Activated CD4-positive, alpha-beta T cell treated with anti-CD3 and anti-CD28 coated beads, Interleukin-10, Interleukin-2, amounts not matched to agents 100 ng/mL and 50 ng/mL, durations not matched to agents 16 hours and 8 hours (primary cell): ENCODE measurements around the gene GUCY2D.
A peak's percentile ranks its signal among the peaks of the same experiment; 100 is the strongest.

Source experiments
- DNase-seq: peaks from one replicate; pipeline ENCODE4 v3.0.0-alpha.2; 2020

GUCY2D gene

DNA sequence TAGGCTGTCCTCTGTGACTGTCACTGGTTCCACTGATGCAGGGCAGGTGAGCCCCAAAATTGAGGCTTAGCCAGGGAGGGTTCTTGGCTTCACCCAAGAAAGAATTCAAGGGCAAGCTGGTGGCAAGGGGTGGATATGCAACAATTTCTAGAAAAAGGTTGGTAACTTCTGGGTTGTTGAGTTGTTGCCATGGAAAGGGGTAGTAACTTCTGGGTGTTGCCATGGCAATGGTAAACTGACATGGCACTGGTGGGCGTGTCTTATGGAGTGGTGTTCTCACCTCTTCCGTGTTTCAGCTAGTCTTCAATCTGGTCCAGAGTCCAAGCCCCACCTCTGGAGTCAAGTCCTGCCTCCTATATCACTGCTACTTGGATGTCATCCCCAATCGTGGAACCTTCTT is 9.5 kb upstream of the GUCY2D start:
- no peak for DNase-seq

DNA sequence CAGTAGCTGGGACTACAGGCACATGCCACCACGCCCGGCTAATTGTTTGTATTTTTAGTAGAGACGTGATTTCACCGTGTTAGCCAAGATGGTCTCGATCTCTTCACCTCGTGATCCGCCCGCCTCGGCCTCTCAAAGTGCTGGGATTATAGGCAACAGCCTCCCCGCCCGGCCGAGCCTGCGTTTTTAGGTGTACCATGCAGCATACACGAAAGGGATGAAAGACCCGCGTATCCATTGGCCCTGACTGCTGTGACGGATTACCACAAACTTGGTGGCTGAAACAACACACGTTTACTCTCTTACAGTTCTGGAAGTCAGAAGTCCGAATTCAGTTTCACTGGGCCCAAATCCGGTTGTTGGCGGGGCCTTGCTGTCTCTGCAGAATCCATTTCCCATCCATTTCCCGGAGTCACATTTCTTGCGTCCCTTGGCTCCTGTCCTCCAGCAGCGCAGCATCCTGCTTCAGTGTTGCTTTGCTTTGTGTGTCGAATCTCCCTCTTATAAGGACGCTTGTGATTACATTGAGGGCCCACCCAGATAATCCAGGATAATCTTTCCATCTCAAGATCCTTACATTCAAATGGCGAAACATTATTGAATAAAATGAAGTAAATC is 8.3 kb upstream of the GUCY2D start:
- DNase-seq = no peak

DNA sequence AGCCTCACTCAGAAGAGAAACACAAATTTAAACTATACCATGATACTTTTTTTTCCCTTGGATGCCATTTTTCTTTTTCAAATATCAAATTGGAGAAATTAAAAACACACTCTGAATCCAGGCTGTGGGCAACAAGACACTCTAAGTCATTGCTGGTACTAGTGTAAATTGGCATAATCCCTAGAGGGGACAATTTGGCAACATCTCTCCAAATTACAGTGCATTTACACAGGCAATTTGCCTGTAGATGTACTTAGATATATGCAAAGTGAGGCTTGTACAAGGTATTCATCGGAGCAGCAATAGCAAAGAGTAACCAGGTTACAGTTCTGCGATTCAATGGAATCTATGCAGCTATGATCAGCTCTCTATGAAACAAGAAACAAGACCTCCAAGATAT is 6.7 kb upstream of the GUCY2D start:
- no peak for DNase-seq

DNA sequence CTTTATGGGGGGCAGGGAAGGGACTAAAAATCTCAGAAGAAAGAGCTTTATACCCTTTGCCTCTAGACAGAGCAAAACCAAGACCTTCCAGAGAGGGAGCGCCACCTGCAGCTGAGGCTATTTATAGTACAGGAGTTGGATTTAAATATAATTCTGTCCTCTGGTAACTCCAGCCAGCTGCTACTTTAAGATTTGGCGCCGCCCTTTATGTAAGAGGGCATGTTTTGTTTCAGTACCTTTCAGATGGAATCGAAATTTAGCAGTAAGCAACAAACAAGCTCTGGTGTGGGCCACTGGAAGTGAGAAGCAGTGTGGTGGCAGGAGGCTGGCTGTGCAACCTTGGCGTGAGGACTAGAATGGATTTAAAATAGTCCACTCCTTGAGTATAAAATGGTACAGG is 5.2 kb upstream of the GUCY2D start:
- DNase-seq = peak; percentile 49

DNA sequence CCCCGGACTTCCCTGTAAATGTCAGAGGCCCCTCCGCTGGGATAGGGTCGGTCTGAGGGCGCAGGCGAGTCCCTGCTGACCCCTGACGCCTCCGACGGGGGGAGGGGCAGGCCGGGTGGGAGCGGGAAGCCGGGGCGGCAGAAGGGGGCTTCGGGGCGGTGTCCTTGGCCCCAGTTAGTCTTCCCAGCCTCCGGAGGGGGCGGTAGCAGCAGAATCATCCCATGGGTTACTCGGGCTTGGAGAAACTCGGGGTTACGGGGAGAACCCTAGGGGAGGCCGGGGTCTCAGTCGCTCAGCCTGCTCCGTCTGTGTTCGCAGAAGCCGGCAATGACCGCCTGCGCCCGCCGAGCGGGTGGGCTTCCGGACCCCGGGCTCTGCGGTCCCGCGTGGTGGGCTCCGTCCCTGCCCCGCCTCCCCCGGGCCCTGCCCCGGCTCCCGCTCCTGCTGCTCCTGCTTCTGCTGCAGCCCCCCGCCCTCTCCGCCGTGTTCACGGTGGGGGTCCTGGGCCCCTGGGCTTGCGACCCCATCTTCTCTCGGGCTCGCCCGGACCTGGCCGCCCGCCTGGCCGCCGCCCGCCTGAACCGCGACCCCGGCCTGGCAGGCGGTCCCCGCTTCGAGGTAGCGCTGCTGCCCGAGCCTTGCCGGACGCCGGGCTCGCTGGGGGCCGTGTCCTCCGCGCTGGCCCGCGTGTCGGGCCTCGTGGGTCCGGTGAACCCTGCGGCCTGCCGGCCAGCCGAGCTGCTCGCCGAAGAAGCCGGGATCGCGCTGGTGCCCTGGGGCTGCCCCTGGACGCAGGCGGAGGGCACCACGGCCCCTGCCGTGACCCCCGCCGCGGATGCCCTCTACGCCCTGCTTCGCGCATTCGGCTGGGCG is 542 bp downstream of the GUCY2D start:
- no peak for DNase-seq

DNA sequence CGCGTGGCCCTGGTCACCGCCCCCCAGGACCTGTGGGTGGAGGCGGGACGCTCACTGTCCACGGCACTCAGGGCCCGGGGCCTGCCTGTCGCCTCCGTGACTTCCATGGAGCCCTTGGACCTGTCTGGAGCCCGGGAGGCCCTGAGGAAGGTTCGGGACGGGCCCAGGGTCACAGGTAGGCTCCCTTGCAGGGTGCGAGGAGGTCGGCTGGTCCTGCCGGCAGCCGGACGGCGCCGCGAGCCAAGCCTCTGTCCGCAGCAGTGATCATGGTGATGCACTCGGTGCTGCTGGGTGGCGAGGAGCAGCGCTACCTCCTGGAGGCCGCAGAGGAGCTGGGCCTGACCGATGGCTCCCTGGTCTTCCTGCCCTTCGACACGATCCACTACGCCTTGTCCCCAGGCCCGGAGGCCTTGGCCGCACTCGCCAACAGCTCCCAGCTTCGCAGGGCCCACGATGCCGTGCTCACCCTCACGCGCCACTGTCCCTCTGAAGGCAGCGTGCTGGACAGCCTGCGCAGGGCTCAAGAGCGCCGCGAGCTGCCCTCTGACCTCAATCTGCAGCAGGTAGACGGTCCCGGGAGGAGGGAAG is 1.3 kb downstream of the GUCY2D start:
- DNase-seq = no peak

DNA sequence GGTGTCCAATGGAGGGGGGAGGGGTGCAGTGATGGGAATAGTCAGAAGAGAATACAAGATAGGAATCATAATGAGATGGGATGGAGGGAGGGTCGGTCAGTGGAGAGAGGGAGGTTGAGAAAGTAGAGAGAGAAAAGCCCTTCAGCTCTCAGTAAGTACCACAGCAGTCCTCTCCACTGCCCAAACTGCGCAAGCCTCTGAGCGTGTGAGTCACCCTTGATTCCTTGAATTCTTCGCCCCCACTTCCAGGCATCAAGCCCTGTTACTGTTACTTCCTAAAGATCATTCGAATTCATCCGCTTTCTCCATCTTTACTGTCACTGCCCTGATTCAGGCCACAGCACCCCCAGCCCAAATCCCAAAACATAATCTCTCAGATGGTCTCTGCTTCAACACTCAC is 2.5 kb downstream of the GUCY2D start:
- DNase-seq = no peak

DNA sequence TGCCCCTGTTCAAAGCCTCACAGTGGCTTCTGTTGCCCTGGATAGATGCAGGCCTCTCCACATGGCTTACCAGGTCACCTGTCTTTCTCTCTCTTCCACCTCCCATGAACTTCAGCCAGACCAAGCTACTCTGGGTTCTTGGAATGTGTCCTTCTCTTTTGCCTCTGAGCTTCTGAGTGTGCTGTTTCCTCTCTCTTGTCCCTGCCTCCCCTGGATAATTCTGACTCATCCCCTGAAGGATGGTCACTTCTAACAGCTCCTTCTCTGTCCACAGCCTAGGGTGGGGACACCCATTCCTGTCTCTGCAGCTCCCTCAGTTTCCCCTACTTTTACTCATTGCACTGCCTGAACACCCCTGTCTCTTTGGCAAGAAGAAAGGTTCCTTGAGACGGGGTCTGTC is 2.9 kb downstream of the GUCY2D start:
- no peak for DNase-seq

DNA sequence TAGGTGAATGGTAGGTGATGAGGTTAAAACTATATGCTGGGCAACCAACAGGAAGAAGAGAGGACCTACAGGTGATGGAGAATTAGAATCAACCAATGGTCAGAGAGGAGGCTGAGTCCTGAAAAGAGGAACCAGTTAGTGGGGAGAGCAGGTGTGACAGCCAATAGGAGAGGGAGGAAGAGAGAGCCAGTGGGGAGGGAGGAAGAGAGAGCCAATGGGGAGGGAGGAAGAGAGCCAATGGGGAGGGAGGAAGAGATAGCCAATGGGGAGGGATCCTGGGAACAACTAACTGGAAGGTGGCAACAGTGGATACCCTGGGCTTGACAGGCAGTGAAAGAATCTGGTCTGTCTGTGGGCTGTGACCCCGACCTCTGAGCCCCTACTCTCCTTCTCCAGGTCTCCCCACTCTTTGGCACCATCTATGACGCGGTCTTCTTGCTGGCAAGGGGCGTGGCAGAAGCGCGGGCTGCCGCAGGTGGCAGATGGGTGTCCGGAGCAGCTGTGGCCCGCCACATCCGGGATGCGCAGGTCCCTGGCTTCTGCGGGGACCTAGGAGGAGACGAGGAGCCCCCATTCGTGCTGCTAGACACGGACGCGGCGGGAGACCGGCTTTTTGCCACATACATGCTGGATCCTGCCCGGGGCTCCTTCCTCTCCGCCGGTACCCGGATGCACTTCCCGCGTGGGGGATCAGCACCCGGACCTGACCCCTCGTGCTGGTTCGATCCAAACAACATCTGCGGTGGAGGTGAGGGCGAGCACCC is 3.7 kb downstream of the GUCY2D start:
- DNase-seq = no peak

DNA sequence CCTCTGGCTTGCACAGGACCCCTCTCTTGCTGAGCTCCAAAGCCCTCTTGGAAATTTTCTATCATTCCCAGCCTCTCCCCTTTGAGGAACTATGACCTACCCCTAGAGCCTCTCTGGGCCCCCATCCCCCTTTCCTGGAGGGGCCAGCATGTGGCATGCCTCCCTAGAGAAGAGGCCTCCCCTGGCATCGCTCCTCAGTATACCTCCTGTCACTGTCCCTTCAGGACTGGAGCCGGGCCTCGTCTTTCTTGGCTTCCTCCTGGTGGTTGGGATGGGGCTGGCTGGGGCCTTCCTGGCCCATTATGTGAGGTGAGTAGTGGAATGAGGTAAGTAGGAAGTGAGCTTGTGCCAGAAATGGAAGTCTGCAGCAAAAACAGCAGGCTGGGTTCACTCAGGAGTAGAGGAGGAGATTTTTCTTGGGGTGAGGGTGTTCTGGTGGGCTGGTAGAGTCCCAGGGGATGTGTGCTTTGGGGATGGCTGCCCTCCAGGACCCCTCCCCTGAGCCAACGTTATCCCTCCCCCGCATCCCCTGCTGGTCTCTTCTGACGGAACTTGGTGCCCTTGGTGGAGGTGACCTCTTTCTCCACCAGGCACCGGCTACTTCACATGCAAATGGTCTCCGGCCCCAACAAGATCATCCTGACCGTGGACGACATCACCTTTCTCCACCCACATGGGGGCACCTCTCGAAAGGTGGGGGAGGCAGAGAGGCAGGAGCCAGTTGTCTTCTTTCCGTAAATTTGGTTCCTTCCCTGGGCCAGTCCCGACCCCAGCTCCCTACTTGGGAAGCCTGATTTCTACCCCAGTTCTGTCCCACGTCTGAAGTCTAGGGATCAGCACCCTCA is 4.6 kb downstream of the GUCY2D start:
- DNase-seq = no peak

DNA sequence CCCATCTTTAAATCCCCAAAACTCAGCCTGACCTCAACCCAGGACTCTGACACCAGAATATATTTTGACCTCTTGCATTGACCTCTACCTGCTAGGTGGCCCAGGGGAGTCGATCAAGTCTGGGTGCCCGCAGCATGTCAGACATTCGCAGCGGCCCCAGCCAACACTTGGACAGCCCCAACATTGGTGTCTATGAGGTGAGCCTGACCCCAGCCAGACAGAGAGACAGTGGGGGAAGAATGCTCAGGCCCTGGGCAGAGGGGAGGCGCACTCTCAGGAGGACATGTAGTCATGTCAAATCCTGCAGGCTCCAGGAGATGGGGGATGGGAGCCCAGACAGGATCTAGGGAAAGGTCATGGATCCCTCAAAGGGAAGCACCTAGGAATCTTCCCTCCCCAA is 5.4 kb downstream of the GUCY2D start:
- DNase-seq = no peak

DNA sequence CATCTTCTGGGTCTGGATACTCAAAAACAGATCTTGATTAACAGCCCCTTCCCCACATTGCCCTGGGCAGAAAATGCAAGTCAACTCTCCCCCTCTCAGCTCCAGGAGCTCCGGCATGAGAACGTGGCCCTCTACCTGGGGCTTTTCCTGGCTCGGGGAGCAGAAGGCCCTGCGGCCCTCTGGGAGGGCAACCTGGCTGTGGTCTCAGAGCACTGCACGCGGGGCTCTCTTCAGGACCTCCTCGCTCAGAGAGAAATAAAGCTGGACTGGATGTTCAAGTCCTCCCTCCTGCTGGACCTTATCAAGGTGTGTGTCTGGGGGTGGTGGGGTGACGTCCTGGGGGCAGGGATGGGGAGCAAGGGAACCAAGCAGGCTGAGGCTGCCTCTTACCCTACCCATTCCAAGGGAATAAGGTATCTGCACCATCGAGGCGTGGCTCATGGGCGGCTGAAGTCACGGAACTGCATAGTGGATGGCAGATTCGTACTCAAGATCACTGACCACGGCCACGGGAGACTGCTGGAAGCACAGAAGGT is 9.7 kb downstream of the GUCY2D start:
- DNase-seq = no peak

DNA sequence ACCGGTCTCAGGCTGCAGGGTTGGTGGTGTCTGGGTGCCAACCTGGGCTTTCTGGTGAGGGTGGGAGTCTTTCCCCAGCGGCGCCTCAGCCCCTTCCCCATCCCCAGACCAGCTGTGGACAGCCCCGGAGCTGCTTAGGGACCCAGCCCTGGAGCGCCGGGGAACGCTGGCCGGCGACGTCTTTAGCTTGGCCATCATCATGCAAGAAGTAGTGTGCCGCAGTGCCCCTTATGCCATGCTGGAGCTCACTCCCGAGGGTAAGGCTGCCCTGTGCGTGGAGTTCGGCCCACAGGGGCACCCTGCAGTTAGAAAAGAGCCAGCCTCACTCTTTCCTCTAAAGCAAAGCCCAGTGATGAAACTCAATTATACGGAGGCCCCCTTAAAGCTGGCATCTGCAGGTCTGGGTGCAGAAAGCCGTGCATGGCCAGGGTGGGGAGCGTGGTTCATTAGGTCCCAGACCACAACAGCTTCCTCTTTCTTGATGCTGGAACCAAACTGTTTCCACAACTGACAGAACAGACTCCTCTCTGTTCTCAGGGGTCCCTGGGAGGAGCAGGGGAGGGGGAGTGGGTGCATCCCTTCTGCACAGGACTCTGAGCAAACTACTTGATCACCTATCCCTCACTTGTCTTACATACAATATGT is 10.7 kb downstream of the GUCY2D start:
- DNase-seq = no peak

DNA sequence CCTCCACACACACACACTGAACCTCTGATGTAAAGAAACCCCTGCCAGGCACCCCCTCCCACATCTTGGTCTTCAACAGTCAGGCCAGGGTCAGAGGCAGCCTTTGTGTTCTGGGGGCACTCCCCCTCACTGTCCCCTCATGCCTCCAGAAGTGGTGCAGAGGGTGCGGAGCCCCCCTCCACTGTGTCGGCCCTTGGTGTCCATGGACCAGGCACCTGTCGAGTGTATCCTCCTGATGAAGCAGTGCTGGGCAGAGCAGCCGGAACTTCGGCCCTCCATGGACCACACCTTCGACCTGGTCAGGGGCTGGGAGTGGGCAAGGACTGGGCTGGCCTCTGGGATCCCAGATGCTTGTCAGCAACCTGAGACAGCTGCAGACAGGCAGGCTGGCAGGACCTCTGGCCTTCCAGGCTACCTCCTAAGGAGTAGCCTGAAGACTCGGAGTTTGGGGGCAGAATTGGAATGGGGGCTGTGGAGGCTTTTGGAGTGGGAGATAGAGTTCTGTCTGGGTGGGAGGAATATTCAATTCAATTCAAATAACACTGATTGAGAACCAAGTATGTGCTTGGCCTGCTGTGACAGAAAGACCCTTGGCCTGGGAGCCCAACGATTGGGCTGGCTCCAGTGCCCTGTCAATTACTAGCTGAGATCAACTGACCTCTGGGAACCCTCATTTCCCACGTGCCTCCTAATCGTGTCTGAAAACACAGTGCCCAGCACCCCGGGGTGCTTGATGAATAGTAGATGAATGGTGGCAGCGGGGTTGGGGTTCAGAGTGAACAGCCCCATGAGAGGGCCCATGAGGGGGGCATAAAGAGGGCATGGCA is 11.5 kb downstream of the GUCY2D start:
- no peak for DNase-seq

DNA sequence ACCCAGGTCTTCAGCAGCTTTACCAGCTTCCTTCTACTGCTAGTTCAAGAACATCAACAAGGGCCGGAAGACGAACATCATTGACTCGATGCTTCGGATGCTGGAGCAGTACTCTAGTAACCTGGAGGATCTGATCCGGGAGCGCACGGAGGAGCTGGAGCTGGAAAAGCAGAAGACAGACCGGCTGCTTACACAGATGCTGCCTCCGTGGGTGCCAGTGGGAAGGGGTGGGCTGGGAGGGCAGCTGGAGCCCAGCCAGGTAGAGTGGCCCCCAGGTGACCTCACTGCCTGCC is 12.1 kb downstream of the GUCY2D start:
- no peak for DNase-seq

DNA sequence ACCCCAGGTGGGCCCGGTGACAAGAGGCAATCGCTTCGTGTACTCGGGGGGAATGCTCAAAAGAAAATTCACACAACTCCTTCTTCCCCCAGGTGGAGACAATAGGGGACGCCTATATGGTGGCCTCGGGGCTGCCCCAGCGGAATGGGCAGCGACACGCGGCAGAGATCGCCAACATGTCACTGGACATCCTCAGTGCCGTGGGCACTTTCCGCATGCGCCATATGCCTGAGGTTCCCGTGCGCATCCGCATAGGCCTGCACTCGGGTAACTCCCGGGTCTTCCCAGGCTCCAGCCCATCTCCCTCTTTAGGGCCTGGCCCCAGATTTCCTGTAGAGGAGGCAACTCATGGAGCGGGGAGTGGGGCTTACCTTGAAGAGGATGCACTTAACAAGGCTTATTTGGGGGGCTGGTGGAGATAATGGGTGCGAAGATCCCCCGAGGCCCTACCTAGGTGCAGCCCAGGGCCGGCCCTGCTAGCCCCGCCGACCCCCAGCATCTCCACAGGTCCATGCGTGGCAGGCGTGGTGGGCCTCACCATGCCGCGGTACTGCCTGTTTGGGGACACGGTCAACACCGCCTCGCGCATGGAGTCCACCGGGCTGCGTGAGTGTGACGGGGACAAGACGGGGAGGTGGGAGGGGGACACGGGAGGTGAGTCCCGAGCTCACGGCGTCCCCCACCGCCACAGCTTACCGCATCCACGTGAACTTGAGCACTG is 13.0 kb downstream of the GUCY2D start:
- DNase-seq = no peak

DNA sequence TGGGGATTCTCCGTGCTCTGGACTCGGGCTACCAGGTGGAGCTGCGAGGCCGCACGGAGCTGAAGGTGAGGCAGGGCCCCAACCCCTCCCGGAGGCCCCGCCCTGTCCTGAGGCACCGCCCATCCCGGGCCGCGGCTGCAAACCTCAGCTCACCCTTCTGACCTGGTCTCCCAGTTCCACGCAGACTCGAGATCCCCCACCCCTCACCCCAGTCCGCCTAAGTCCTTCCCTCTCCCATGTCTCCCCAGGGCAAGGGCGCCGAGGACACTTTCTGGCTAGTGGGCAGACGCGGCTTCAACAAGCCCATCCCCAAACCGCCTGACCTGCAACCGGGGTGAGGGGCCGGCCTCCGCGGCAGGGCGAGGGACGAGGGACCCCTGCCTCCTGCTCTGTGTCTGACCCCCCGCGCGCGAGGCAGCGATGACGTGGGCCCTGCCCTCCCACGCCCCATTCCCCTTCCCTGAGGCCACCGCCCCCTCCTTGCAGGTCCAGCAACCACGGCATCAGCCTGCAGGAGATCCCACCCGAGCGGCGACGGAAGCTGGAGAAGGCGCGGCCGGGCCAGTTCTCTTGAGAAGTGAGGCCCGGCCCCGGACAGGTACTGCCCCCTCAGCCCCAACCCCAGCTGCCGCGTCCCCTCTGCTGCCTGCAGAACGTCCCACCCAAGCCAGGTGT is 13.7 kb downstream of the GUCY2D start:
- DNase-seq = no peak

DNA sequence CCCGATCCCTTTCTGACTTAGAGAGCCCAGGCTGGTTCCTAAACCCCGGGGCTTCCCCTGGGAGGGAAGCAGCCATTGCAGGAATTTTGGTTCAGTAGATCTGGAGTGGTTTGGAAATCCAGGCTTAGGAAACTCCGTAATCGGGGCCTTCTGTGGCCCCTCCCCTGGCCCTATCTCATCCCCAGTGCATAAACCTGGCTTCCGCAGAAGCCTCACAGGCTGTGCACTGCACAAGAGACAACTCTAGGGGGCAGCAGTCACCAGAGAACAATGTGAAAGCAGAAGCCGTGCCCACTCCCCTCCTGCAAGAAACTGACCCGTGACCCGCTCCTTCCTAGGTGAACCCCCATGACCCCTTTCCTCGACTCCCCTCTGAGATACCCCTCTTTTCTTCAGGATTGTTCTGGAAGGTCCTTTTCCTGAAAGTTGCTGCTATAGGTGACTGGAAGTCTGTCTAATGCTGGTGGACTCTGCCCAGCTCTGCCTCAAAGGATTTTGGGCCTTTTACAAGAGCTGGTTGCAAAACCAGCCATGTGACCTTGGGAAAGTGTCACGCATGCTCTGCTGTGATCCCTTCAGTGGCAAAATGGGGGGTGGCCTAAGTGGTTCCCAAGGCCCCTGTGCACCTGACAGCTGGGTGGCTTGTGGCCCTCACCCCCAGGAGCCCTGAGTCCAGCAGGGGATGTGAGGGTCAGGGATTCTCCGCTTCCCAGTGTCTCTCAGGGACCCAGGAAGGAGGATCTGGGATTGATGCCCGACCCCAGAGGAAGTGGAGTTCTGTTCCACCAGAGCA is 14.4 kb downstream of the GUCY2D start:
- peak; percentile 72 for DNase-seq

DNA sequence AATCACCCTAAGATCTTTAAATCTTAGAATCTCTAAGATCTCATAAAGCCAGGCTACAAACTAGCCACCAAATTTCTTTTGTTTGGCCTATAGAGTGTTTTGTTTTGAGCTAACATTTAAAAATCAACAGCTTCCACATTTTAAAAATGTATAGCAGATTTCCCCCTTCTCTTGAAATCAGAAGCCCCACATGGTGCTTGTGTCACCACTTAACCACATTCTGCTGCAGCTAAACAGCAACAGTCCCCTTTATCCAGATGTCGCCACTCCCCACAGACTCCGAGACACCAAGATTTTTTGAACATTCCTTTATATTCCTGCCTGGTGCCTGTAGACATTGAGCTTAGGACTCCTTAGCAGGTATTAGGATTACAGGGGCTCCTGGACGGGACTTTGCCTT is 16.0 kb downstream of the GUCY2D start:
- DNase-seq = no peak
